Suprapubic skin (tissue), 4 donors: ENCODE data around the gene POLR1E.

Experiments used
- EP300 ChIP-seq: sonication (generic); formaldehyde crosslinking; IDR thresholded peaks from one replicate; pipeline ENCODE4 v1.6.1; 2017; ENCODE audit warnings: antibody characterized with exemption
- POLR2A ChIP-seq, 2 donors: fragments of 450-650 bp; IDR thresholded peaks; one replicate each; pipeline ENCODE4 v1.6.1; 2017; ENCODE audit warnings: antibody characterized with exemption in 2 of 2, mild to moderate bottlenecking in 2 of 2, moderate library complexity in 2 of 2
- POLR2AphosphoS5 ChIP-seq, 3 donors: sonication (generic); formaldehyde crosslinking; IDR thresholded peaks; one replicate each; pipeline ENCODE4 v1.6.1; 2017; ENCODE audit warnings: antibody characterized with exemption in 3 of 3
- TF ChIP-seq, protein P1 (sequence below), 2 donors: fragments of 200-600 bp in 1 of 2; fragments of 450-650 bp in 1 of 2; sonication (generic) in 1 of 2; IDR thresholded peaks; one replicate each; pipeline ENCODE4 v1.5.1; 2016 to 2019; ENCODE audit warnings: antibody characterized with exemption in 2 of 2, mild to moderate bottlenecking in 1 of 2, moderate library complexity in 1 of 2

DNA sequence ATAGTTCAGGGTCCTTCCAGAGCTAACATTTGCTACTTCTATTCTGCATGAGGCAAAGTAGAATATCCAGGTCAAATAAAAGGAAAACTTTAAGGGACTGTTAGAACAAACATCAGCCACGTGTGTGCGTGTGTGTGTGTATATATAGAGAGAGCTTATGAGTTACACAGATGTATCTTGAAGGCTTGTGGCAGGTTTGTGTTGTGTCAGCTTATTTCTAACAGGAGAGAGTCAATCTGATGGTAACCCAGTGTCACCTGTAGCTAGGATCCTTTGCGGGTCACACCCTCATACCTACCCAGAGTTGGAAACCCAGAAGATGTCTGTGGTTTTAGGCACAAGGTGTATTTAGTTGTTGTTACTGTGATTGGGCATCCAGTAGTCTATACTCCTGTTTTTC is 12.7 kb downstream of the POLR1E start:
- TF ChIP-seq, protein P1, sequence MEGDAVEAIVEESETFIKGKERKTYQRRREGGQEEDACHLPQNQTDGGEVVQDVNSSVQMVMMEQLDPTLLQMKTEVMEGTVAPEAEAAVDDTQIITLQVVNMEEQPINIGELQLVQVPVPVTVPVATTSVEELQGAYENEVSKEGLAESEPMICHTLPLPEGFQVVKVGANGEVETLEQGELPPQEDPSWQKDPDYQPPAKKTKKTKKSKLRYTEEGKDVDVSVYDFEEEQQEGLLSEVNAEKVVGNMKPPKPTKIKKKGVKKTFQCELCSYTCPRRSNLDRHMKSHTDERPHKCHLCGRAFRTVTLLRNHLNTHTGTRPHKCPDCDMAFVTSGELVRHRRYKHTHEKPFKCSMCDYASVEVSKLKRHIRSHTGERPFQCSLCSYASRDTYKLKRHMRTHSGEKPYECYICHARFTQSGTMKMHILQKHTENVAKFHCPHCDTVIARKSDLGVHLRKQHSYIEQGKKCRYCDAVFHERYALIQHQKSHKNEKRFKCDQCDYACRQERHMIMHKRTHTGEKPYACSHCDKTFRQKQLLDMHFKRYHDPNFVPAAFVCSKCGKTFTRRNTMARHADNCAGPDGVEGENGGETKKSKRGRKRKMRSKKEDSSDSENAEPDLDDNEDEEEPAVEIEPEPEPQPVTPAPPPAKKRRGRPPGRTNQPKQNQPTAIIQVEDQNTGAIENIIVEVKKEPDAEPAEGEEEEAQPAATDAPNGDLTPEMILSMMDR (IDR thresholded peaks at IDR 0.05): no peak
- TF ChIP-seq POLR2A (IDR thresholded peaks at IDR 0.05) (no peak), EP300 (no peak), POLR2AphosphoS5 (IDR thresholded peaks at IDR 0.05) (no peak)
